ENCODE measurements around the gene UGT1A6.

Gene UGT1A6

DNA sequence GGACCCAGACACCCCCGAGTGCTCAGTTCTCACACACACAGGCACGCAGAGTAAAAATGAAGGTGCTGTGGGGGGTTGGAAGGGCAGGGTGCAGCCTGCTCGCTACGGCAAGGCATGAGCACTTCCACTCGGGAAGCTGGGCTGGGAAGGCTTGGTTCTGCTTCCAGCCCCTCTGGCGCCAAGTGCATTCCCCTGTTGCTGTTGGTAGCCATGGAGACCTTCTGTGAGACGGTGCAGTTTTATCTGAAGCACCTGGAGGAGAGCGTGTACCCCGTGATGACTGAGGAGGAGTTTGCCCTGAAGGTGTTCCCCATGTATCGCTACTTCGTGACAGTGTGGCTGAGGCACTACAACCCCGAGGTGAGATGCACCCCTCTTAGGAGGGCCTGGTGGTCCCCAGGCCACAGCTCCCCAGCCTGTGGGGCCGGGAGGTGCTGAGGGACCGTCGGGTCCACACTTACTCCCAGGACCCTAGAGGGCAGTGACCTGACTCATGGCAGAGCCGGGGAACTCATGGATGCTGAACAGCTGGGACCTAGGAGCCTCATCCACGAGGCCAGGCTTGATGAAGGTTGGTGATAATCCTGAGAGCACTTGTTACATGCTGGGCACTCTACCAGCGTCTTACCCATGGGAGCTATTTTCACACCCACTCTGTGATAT lies 100.9 kb downstream of the UGT1A6 start:
- H3K36me3 Mint-ChIP-seq, result no peaks in the 10 kb centered on the region
- H3K9me3 Mint-ChIP-seq, result no peaks in the 10 kb centered on the region
- no peaks in the 10 kb centered on the region for H3K27me3 Mint-ChIP-seq
- H3K4me3 Mint-ChIP-seq, result no peak overlapping the region
- no peaks in the 10 kb centered on the region for H3K4me1 Mint-ChIP-seq
- H3K27ac Mint-ChIP-seq, result no peak overlapping the region

DNA sequence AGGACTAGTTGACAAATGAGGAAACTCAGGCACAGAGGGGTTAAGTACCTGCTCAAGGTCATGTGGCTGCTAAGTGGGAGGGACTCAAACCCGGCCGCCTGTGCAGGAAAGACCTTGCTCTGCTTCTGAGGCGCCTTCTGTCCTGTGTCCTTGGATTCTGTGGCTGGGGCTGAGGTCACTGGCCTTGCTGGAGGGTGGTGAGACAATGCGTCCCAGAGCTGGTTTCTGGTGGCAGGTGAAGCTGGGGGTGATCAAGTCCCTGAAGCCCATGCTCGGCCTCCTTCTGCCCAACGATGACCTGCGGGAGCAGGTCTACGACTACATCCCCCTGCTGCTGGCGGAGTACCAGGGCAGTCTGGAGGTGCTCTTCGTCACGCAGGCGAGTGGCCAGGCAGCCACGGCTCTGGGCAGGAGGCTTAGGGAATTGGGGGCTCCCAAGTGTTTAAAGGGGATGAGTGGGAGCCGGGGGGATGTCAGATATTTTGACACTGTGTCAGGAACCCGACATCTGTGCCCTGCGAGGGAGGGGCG lies 101.5 kb downstream of the UGT1A6 start:
- H3K27me3 Mint-ChIP-seq, result no peaks in the 10 kb centered on the region
- H3K4me1 Mint-ChIP-seq, result no peaks in the 10 kb centered on the region
- no peak overlapping the region for H3K4me3 Mint-ChIP-seq
- no peaks in the 10 kb centered on the region for H3K36me3 Mint-ChIP-seq
- no peaks in the 10 kb centered on the region for H3K9me3 Mint-ChIP-seq
- H3K27ac Mint-ChIP-seq, result no peak overlapping the region

DNA sequence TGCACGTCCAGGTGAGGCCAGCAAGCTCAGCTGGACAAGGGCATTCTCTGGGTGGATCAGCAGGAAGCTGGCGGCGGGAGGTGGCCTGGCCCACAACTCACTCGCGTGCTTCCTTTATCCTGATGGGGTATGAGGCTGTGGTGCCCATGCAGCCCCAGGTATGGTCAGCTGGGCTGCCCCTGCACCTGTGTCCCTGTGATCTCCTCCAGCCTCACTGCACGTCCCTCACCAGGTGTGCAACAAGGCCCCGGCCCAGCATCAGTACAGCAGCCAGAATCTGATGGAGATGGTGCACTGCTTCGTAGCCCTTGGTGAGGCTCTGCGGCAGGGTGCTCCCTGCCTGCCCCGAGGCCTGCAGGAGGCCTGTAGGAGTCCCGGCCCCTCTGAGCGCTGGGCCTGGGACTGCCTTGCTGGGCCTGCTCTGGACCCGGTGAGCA lies 103.1 kb downstream of the UGT1A6 start:
- Mint-ChIP-seq H3K9me3 (peaks cover 4% of the 10 kb centered on the region), H3K4me1 (no peaks in the 10 kb centered on the region), H3K27me3 (no peaks in the 10 kb centered on the region), H3K4me3 (no peak overlapping the region), H3K36me3 (no peaks in the 10 kb centered on the region), H3K27ac (no peak overlapping the region)

DNA sequence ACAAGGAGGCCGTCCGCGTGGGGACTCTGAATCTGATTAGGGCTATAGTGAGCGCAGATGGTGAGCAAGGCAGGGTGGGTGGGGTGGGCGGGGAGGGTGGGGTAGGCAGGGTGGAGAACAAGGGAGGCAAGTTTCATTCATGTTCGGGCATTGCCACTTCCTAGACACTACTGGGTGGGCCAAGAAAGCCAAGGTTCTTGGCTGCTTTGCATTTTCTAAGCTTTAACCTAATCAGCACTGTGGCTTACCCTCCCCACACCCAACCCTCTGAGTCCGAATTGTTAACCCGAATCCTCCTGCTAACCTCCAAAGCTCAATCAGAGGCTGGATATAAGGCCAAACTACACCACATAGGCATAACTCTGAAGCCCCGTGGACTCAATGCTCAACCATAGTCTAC lies 103.6 kb downstream of the UGT1A6 start:
- Mint-ChIP-seq H3K4me3 (no peak overlapping the region), H3K9me3 (peaks cover 4% of the 10 kb centered on the region), H3K27me3 (no peaks in the 10 kb centered on the region), H3K36me3 (no peaks in the 10 kb centered on the region), H3K4me1 (no peaks in the 10 kb centered on the region), H3K27ac (no peak overlapping the region)

DNA sequence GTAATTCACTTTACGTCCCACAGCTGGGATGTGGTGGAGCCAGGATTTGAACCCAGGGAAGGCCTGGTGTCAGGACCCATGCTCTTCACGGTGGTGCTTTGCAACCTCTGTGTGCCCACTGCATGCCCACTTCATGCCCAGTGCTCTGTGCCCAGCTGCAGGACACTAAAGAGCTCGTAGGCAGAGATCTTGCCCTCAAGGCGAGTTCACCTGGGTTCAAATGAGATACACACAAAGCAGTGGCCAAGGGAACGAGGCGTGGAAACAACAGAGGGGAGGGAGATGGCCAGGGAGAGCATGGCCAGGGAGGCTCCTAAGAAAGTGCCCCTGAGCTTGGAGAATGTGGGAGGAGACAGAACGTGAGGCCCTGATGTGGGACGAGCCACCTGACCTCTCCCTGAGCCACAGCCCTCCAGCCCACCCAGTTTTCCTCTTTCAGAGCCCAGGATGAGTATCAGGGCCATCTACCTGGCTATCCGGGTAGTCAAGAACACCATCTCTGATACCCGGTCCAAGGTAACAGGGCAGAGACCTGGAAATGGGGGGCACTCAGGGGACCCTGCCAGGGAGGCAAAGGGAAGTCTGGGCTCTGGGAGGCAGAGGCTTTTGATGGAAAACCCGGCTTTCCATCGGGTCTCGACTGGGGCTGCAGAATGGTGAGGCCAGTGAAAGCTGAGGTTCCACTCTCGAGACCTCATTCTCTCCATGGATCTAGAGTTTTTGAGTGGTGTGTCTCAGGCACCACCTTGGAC lies 105.8 kb downstream of the UGT1A6 start:
- H3K4me3 Mint-ChIP-seq, result no peak overlapping the region
- H3K4me1 Mint-ChIP-seq, result no peaks in the 10 kb centered on the region
- peaks cover 5% of the 10 kb centered on the region for H3K27me3 Mint-ChIP-seq
- no peaks in the 10 kb centered on the region for H3K36me3 Mint-ChIP-seq
- H3K9me3 Mint-ChIP-seq, result peaks cover 4% of the 10 kb centered on the region
- no peak overlapping the region for H3K27ac Mint-ChIP-seq

DNA sequence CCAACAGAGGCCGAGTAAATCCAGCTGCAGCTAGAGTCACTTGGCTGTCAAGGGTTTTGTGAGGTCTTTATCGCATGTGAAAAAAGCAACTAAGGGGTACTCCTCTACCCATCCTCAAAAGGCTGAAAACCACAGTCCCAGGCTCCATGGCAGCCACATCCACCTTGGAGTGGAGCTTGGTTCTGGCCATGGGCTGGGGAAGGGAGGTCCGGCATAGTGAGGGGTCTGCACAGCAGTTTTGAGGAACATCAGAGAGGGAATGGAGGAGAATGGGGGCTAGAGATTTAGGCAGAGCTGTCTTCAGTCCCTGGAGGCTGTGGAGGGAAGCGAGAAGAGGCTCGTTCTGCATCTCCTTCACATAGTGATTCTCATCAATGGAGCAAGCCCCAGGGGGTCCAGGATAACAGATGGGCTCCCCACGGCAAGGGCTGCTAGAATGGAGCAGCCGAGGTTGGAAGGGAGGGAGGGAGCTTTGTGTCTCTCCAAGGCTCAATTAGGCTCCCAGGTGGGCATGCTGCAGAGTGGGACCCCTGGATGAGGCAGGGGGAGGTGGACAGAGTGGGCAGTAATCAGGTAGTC lies 106.5 kb downstream of the UGT1A6 start:
- Mint-ChIP-seq H3K36me3 (no peaks in the 10 kb centered on the region), H3K4me3 (no peak overlapping the region), H3K27me3 (peaks cover 5% of the 10 kb centered on the region), H3K9me3 (peaks cover 4% of the 10 kb centered on the region), H3K27ac (no peak overlapping the region), H3K4me1 (no peaks in the 10 kb centered on the region)

DNA sequence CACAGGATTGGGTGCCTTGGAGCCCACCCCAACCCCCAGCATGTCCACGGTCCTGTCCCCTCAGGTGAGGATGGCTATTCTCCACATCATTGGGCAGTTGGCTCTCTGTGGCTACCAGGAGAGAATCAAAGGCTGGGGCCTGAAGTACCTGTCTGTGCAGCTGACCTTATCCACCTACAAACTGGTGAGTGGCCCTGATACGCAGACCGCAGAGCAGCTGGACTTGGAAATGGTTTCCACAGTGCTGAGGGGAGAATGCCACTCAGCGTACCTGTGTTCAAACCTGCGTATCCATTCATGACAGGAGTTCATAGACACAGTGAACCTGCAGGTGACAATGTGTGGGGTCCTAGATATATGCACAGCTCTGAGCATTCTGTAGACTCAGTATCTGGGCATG lies 107.0 kb downstream of the UGT1A6 start:
- H3K4me3 Mint-ChIP-seq, result no peak overlapping the region
- H3K36me3 Mint-ChIP-seq, result no peaks in the 10 kb centered on the region
- H3K27me3 Mint-ChIP-seq, result peaks cover 5% of the 10 kb centered on the region
- peaks cover 4% of the 10 kb centered on the region for H3K9me3 Mint-ChIP-seq
- H3K27ac Mint-ChIP-seq, result no peak overlapping the region
- no peaks in the 10 kb centered on the region for H3K4me1 Mint-ChIP-seq

DNA sequence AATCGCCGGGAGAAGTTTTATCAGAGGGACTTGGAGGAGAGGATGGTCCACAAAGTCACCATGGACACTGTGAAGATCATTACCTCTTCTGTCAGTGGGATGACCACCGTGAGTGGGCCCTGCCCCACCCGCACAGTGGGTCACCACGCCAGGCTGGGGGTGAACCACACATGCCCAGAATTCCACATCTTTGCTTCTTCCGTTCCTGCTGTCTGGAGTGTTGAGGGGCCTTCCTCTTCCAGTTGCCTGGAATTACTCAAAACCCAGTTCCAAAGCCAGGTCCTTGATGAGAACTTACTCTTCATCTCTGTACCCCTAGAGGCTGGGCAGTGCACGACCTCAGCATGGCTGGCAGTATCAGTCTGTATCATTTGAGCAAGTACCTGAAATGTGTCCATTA lies 107.5 kb downstream of the UGT1A6 start:
- no peaks in the 10 kb centered on the region for H3K36me3 Mint-ChIP-seq
- no peak overlapping the region for H3K4me3 Mint-ChIP-seq
- H3K27ac Mint-ChIP-seq, result no peak overlapping the region
- peaks cover 5% of the 10 kb centered on the region for H3K27me3 Mint-ChIP-seq
- H3K9me3 Mint-ChIP-seq, result peaks cover 4% of the 10 kb centered on the region
- no peaks in the 10 kb centered on the region for H3K4me1 Mint-ChIP-seq

DNA sequence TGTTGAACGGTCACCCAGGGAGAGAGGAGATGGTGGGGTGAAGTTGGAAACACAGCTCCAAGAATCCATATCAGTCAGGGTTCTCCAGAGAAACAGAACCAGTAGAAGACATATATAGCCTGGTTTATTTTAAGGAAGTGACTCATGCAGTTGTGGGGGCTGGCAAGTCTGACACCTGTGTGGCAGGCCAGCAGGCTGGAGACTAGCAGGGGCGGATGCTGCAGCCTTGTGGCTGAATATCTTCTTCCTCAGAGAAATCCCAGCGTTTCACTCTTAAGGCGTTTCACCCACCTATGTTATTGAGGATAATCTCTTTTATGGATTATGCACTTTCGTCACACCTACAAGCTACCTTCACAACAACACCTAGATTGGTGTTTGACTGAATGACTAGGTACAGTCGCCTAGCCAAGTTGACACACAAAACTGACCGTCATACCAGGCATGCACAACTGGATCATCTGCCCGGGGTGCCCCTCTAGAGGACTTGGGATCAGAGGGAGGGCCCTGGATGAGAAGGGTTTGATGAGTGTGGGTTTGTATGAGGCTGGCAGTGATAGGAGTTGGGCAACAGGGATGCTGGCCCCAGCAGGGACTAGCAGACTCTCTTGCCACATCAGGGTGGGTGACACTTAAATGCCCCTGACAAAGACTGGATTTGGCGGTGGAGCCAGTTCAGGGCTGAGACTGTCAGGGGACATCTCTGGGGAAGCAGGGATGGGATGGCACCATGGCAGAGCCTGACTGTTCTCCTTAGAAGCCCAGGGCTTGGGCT lies 108.9 kb downstream of the UGT1A6 start:
- Mint-ChIP-seq H3K36me3 (no peaks in the 10 kb centered on the region), H3K27ac (no peak overlapping the region), H3K9me3 (peaks cover 4% of the 10 kb centered on the region), H3K4me1 (no peaks in the 10 kb centered on the region), H3K27me3 (peaks cover 5% of the 10 kb centered on the region), H3K4me3 (no peak overlapping the region)

DNA sequence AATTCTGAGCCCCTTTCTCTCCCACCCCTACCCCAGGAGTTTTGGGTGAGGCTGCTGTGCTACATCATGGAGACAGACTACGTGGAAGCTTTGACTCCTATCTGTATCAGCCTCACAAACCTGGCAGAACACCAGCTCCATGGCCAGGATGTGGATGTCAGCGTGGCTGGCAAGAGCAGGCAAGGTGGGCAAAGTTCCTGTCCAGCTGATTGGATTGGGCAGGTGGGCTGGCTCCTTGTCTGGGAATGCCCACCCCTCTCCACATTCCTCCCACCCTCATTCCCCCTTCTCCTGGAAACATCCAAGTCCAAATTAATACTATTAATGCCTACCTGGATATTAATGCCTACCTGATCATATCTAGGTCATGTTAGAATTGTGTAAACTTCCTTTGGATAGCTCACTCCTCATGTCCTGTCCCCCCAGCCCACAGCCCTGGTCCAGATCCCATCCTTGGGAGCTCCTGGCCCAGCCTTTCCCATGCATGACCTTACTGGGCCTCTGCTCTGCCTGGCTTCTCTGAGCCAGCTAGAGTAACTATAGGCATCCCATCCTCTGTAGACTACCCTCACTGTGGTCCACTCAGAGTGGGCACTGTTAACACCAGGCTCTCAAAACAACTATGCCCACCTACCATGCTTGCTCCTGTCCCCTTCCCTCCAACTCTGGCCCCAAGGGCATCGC lies 109.6 kb downstream of the UGT1A6 start:
- H3K36me3 Mint-ChIP-seq, result no peaks in the 10 kb centered on the region
- no peak overlapping the region for H3K4me3 Mint-ChIP-seq
- no peak overlapping the region for H3K27ac Mint-ChIP-seq
- peaks cover 5% of the 10 kb centered on the region for H3K27me3 Mint-ChIP-seq
- H3K4me1 Mint-ChIP-seq, result no peaks in the 10 kb centered on the region
- peaks cover 4% of the 10 kb centered on the region for H3K9me3 Mint-ChIP-seq

DNA sequence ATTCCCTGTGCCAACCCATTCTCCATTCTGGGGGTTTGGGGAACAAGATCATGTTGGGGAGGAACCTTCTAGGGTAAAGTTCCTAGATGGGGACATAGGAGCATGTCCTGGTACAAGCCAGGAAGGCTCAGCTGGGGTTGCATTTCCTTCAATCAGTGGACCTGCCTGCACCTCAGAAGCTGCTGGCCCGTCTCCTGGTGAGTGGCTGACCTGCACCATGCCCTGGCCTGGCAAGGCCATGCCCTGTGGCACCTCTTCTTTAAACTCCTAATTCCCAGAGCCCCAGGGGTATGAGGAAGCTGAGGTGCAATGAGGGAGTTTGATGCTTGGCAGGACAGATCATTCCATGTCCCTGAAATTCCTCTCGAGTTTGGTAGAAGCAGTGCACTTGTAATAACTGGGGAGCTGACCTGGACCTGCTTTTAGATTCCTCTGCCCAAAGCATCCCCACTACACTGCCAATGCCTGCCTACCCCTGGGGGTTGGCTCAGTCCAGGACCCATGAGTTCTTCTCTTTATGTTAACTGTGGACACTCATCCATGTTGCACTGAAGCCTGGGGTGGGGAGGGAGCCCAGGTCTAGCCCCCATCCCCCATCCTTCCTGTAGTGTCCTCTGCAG lies 110.7 kb downstream of the UGT1A6 start:
- no peak overlapping the region for H3K4me3 Mint-ChIP-seq
- H3K27me3 Mint-ChIP-seq, result peaks cover 5% of the 10 kb centered on the region
- H3K4me1 Mint-ChIP-seq, result no peaks in the 10 kb centered on the region
- H3K27ac Mint-ChIP-seq, result no peak overlapping the region
- peaks cover 4% of the 10 kb centered on the region for H3K9me3 Mint-ChIP-seq
- no peaks in the 10 kb centered on the region for H3K36me3 Mint-ChIP-seq

DNA sequence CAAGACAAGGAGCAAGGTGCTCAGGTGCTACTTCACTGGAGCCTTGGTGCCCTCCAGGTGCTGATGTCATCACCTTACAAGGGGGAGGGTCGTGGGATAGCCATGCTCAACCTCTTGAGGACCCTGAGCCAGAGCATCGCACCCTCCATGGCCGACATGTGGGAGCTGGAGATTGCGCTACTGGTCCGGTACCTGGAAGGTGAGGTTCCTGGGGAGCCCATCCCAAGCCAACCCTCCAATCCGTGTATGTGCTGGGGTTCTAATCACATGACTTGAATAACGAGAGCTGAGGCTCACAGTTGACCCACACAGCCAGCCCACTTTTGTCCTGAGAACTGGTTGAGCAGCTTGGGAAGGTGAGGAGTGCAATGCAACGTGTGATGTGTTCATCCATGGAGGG lies 111.3 kb downstream of the UGT1A6 start:
- H3K36me3 Mint-ChIP-seq, result no peaks in the 10 kb centered on the region
- no peak overlapping the region for H3K4me3 Mint-ChIP-seq
- H3K27ac Mint-ChIP-seq, result no peak overlapping the region
- peaks cover 4% of the 10 kb centered on the region for H3K9me3 Mint-ChIP-seq
- H3K4me1 Mint-ChIP-seq, result no peaks in the 10 kb centered on the region
- H3K27me3 Mint-ChIP-seq, result peaks cover 5% of the 10 kb centered on the region

DNA sequence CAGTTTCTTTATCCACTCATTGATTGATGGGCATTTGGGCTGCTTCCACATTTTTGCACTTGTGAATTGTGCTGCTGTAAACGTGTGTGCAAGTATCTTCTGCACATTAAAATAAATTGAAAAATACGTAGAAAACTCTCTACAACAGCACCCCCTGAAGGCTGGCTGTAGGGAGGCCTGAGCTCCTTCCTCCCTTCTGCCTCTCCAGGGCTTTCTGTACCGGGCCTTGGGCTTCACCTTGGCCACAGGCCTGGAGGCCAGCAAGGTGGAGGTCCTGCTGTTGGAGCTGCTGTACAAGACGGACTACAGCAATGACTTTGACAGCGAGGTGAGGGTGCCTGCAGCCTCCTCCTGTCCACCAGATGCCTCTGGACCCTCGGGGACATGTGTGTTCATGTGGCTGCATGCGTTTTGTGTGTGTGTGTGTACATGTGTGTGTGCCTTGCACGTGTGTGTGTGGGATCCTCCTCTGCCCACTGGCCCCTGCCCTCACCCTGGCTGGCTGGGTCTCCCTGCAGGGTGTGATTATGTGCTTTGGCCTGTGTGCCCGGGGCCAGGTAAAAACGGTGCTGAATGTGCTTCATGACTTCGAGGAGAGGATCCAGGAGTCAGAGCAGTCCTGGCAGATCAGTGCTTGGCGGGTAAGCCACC lies 114.7 kb downstream of the UGT1A6 start:
- H3K4me1 Mint-ChIP-seq, result no peaks in the 10 kb centered on the region
- no peaks in the 10 kb centered on the region for H3K9me3 Mint-ChIP-seq
- H3K27ac Mint-ChIP-seq, result no peak overlapping the region
- H3K4me3 Mint-ChIP-seq, result no peak overlapping the region
- H3K27me3 Mint-ChIP-seq, result peaks cover 5% of the 10 kb centered on the region
- H3K36me3 Mint-ChIP-seq, result no peaks in the 10 kb centered on the region

All from activated naive CD4-positive, alpha-beta T cell treated with anti-CD3 and anti-CD28 coated beads, Interleukin-2, amount 50 U/mL, for 24 hours (primary cell).